SIG-M5 (cell line): ENCODE data around the gene UCN.
"Not testable (repeated sequence)": the region's sequence is repeated elsewhere in the genome, so short reads cannot be mapped to it uniquely, and the experiment has no call there.

ENCODE experiments used
- DNase-seq: peaks from one replicate; lab custom pipeline; 2025; lab: John Stamatoyannopoulos, UW

UCN gene

GRCh38 chr2:27308359-27308881 is at the start of gene UCN:
Gene UCN (minus strand): TSS chr2:27308445. CDS start chr2:27307895, 550 bp downstream.
- no peak for DNase-seq

GRCh38 chr2:27356382-27357181 is 48.3 kb upstream of the UCN start, which contains the start of gene GTF3C2:
Gene GTF3C2 (minus strand): TSS chr2:27356764. CDS start chr2:27343554, 13,210 bp downstream.
- peak; percentile 90 for DNase-seq

GRCh38 chr2:27356056-27356381 is 47.8 kb upstream of the UCN start:
- peak; percentile 44 for DNase-seq

- no peak for DNase-seq
These were observed 46.3 kb upstream of the UCN start for GRCh38 chr2:27354597-27354927.

- DNase-seq = no peak
These were observed 45.7 kb upstream of the UCN start for GRCh38 chr2:27353762-27354596.

GRCh38 chr2:27353386-27353761 is 45.1 kb upstream of the UCN start:
- DNase-seq = not testable (repeated sequence)

GRCh38 chr2:27351802-27352598 is 43.8 kb upstream of the UCN start:
- no peak for DNase-seq

- DNase-seq = no peak
These were observed 42.0 kb upstream of the UCN start for GRCh38 chr2:27350106-27350693.

- no peak for DNase-seq
These were observed 39.4 kb upstream of the UCN start for GRCh38 chr2:27347641-27348040.

- DNase-seq = no peak
These were observed 27.9 kb upstream of the UCN start for GRCh38 chr2:27336173-27336572.

- DNase-seq = no peak
These were observed 27.1 kb upstream of the UCN start for GRCh38 chr2:27335311-27335710.

GRCh38 chr2:27324720-27325119 is 16.5 kb upstream of the UCN start:
- no peak for DNase-seq

- DNase-seq = no peak
These were observed 15.5 kb upstream of the UCN start for GRCh38 chr2:27323596-27324285.

- DNase-seq = peak; percentile 73
These were observed 14.7 kb upstream of the UCN start, which contains the start of gene MPV17 for GRCh38 chr2:27322766-27323595. Gene MPV17 (minus strand): TSS chr2:27323097. CDS start chr2:27322517, 580 bp downstream.

GRCh38 chr2:27322301-27322765 is 14.1 kb upstream of the UCN start:
- DNase-seq = no peak

GRCh38 chr2:27320958-27321543 is 12.8 kb upstream of the UCN start:
- no peak for DNase-seq

GRCh38 chr2:27319839-27320238 is 11.6 kb upstream of the UCN start:
- DNase-seq = not testable (repeated sequence)

GRCh38 chr2:27316655-27317412 is 8.6 kb upstream of the UCN start:
- no peak for DNase-seq

- no peak for DNase-seq
These were observed 6.9 kb upstream of the UCN start for GRCh38 chr2:27315122-27315521.
